NCI-H2227 (cell line): ENCODE data around the gene ZNF197.
"Not testable (repeated sequence)": the region's sequence is repeated elsewhere in the genome, so short reads cannot be mapped to it uniquely, and the experiment has no call there.

Source experiments
- DNase-seq: peaks from one replicate; lab custom pipeline; 2025; ENCODE audit not compliant: unreplicated experiment; lab: John Stamatoyannopoulos, UW

ZNF197 gene

DNA sequence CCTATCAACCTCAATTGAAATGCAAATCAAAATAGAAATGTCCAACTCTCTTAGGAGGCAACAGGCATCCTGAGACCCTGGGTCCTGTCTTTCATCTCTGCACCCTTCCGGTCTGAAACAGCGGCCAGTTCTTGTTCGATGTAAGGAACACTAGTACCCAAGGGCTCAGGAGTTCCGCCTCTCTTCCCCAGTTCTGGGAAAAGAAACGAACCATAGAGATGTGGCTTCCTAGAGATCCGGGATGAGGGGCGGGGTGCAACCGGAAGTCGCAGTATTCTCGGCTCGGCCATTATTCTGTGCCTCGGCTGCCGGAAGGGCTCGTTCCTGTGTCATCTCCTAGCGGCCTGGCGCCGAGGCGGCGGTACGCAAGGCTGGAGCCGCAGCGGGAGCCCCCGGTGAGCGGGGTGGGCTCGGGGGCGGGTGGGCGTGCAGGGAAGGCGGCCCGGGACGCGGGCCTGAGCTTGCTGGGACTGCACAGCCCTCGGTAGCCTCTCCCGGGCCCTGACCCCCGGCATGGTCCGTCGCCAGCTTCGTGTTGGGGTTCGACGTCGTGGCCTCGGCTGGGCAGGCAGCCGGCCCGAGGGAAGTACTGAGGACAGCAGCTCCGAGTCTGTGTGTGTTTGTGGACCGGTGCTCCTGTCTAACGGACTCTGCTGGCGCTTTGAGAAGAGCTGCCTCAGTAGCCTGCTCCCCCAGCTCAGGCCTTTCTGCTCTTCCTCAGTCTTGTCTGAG lies at the start of gene ZNF197:
Gene ZNF197 (plus strand): TSS at position 288 of the 732 bp plus-strand sequence. CDS start 4,119 bp downstream, outside the sequence.
- peak; percentile 82 for DNase-seq

DNA sequence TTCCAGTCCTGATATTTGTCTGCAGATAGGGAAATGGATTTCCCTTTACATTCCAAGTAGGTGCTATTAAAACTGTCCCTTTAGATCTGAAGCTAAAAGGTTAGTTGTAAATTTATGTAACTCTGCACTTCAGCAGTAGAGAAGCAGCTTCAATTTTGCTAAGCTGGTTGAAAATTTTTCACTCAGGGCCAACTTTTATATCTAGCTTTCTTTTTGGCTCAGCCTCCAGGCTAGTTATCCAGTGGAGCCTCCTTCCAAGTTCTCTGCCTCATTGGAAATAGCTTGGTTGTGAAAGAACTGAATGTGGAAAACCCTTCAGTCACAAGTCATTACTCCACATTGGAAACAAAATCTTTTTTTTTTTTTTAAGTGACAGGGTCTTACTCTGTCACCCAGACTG lies 48.2 kb upstream of the ZNF197 start:
- DNase-seq = no peak

DNA sequence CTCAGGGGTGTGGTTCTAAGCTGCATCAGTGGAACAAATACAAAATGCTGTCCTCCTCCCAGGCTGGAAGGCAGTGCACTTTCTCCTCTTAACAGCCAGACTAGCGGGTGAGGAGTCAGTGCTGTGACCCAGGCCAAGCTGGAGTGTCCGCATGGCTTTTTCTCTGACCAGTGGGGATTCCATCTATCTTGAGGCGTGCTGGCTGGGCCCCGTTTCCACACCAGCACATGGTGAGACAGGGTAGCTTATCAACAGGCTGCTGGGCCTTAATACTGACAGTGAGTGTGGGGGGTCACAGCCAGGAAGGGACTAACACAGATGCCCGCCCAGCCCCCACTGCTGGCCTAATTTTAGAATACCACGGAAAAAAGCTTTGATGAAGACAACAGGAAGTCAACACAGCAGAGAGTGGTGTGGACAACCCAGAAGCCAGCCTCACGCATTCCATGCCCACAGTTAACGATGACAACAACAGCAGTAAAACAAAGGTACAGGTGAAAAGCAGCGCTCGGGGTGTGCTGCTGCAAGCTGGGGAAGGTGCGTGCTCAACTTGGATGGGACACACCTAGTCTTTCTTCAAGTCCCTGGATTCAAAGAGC lies 47.4 kb upstream of the ZNF197 start:
- DNase-seq = not testable (repeated sequence)

DNA sequence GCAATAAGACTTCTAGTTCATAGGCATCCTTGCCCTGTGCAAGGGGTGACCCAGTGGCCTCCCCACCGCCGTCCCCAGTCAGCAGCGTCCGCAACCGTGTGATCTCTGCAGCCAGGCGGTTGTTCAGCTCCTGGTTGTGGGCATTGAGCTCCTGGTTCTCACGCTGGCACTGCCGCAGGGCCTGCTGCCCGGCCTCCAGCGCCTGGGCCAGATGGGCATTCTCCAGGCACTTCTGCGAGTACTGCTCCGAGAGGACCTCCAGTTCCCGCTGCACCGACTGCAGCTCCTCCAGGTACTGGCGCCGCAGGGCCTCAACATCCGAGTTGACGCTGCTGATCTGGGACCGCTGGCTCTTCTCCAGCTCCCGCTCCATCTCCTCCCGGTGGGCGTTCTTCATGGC lies 46.5 kb upstream of the ZNF197 start:
- DNase-seq = not testable (repeated sequence)

DNA sequence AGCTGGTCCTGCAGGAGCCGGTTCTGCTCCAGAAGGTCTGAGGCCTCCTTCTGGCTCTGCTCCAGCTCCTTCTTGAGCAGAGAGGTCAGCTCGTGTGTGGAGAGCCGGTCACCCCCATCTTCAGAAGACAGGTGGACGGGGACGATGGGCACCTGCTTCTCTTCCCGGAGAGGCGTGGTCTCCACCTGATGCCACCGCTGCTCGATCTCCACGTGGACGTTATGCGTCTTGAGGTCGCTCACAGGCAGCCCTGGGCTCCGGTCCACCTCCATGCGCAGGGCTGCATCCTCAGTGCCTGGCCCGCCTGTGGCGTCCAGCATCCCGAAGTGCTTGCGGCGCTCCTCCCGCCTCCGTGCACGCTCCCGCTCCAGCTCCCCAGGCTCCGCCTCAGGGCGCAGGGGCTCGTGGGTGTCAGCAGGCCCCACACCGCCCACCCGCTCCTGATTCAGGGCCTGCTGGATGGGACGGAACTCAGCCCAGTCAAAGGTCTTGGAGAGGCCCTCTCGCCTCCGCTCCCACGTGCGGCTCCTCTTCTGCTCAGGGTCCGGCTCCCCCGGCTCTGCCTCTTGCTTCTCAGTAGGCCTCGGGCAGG lies 45.8 kb upstream of the ZNF197 start:
- DNase-seq = not testable (repeated sequence)

DNA sequence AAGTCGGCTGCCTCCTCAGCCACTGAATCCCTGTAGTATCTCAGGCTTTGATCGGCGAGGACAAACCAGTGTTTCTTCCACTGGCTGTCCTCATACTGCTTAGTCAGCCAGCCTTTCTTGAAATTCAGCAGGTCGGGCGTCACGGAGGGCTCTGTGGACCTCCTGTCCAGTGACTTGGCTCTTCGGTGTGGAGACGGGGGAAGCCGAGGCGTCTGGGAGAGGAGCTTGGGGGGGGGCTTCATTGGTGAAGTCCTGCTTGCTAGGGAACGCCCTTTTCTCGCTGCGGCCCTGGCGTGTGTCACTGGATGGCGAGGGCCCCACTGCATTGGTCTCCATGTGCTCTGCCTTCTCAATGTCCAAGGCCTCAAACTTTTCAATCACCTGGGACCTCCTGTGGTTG lies 45.1 kb upstream of the ZNF197 start:
- DNase-seq = not testable (repeated sequence)

DNA sequence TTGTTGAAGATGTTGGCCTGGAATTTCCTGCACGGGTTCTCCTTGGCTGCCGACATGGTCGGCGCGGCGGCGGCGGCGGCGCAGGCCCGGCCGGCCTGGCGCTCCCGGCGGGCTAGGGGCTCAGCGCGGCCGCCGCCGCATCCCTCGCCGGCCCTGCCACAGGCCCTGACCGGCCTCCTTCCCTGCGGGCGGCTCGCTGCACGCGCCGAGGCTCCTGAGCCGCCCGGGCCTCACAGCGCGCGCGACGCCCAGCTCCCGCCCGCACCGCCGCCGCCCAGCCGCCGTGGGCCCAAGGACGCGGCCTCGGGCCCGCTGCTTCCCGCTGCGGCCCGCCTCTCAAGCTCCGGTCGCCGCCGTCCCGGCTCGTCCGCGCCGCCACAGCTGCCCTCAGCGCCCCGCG lies 43.9 kb upstream of the ZNF197 start:
- not testable (repeated sequence) for DNase-seq

DNA sequence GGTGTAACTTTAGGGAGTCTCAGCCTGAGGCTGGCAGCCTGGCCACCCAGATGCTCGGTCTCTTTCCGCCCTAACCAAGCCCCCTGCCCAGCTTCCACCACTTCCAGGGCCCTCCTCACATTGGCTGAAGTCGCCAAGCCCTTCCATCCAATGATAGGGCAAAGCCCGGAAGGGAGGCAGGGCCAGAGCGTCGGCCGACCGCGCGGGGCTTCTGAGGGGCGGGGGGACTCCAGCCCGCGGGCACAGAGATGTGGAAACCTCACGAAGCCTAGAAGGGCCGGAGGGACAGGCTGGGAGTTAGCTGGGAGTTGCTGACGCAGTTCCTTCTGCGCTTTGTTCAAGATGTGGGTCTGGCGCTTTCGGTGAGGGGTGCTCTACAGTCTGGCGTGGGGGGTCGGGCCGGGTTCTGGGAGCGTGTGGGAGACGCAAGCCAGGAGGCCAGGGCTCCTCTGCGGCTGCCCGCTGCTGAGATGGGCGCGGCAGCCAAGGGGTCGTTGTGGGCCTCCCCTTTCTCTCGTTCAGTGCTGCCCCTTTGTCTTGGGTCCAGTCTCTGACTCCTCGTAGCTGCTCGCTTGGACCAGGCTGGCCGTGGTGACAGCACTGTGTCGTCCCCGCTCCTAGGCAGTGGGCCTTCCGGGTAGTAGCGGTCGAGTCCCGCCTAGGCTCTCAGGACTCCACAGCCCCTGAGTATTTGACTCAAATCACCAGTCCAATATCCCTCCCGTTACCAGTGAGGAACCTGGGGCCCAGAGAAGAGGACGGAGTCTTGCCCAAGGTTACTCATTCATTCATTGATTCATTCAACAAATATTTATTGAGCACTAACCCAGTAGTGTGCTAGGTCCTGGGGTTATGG lies 40.0 kb upstream of the ZNF197 start, which contains the start of gene ZNF660:
Gene ZNF660 (plus strand): TSS at position 319 of the 856 bp plus-strand sequence. CDS start 9,230 bp downstream, outside the sequence.
- DNase-seq = peak; percentile 93

DNA sequence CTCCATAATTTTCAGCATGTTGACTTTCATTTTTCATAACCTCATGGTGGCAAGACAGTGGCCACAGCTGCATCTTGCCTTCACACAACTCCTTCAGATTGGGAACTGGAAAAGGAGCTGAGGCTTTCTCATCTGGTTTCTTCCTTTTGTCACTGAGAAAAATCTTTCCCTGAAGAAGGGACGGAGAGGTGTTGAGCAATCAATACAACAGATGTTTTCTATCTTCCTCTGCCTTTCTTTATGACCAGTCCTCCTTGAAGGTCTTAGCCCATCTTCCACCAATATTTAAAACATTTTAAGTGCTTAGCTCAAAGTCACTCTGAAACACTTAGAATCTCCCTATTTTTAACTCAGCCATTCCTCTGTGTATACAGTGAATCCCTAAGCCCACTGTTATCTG lies 28.2 kb upstream of the ZNF197 start:
- no peak for DNase-seq

DNA sequence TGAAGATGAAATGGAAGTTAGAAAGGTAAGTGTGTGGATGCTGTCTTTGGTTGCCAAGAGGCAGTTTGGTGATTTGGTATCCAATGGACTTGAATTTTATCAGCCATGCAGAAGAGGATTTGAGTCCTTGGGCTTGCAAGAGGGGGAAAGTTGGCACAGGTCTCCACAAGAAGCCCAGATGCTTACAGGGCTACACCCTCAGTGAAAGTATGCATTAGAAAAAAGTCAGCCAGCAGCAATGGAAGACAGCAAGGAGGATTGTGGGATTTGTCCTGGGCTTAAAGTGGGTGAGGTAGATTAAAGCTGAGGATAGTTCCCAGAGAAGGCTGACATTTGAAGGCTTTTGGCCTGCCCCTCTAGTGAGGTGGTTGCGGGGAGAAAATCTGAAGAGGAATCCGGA lies 23.1 kb upstream of the ZNF197 start:
- no peak for DNase-seq

DNA sequence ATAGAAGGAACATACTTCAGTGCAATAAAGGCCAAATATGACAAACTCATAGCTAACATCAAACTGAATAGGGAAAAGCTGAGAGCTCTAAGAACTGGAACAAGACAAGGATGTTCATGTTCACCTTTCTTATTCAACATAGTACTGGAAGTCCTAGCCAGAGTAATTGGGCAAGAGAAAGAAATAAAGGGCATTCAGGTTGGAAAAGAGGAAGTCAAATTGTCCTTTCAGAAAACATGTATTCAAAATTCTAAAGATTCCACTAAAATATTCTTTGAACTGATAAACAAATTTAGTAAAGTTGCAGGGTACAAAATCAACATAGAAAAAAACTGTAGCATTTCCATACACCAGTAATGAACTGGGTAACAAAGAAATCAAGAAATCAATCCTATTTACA lies 12.2 kb upstream of the ZNF197 start:
- DNase-seq = no peak

DNA sequence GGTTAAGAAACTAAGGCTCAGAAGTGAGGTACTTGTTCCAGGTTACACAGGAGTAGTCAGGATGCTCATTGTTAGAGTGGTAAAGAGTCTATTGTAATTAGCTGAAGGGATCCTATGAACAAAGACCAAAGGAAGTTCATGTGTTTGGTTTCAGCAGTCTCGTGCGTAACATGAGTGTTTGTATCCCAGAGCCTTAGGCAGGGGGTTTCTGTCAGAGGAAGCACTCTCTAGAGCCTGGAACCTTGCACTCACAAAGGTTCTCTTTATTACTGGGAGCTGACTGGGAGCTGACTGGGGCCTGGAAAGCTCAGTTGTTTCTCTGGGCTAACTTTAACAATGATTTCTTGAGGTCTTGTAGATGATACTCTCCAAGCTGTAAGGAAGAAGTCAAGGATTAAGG lies 3.9 kb downstream of the ZNF197 start:
- DNase-seq = no peak

DNA sequence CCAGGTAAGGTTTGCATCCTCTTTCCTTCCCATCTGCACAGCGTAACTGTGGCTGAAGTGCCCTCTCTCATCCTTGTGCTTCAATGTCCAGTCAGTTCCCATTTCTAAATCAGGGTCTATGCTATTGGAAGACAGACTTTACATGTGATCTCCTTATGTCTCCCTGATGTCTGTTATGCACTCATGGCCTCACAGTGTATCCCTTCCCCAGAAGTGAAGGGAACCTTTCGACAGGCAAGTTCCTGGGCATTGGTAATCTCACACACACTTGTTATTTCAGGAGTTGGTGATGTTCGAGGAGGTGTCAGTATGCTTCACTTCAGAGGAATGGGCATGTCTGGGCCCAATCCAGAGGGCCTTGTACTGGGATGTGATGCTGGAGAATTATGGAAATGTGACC lies 7.4 kb downstream of the ZNF197 start:
- DNase-seq = no peak

DNA sequence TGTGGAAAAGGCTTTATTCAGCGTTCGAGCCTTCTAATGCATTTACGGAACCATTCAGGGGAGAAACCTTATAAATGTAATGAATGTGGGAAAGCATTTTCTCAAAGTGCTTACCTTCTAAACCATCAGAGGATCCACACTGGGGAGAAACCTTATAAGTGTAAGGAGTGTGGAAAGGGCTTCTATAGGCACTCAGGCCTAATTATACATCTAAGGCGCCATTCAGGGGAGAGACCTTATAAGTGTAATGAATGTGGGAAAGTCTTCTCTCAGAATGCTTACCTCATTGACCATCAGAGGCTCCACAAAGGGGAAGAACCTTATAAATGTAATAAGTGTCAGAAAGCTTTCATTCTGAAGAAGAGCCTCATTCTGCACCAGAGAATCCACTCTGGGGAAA lies 17.5 kb downstream of the ZNF197 start:
- no peak for DNase-seq

DNA sequence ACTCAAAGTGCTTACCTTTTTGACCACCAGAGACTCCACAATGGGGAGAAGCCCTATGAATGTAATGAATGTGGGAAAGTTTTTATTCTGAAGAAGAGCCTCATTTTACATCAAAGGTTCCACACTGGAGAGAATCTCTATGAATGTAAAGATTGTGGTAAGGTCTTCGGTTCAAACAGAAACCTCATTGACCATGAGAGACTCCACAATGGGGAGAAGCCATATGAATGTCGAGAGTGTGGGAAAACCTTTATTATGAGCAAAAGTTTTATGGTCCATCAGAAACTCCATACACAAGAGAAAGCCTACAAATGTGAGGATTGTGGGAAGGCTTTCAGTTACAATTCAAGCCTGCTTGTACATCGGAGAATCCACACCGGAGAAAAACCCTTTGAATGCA lies 18.2 kb downstream of the ZNF197 start:
- DNase-seq = no peak

DNA sequence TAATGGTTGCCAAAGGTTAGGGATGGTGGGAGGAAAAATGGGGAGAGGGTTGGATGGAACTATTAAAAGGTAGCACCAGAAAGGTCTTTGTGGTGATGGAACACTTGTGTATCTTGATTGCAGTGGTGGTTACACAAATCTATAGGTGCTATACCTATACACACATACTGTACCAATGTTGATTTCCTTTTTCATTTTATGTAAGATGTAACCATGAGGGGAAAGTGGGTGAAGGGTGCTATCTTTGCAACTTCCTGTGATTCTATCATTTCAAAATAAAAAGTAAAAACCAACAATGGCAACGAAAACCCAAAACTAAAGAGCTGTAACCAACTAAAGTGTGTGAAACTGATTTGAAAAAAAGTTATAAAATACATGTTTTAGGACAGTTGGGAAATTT lies 22.9 kb downstream of the ZNF197 start:
- DNase-seq = no peak

DNA sequence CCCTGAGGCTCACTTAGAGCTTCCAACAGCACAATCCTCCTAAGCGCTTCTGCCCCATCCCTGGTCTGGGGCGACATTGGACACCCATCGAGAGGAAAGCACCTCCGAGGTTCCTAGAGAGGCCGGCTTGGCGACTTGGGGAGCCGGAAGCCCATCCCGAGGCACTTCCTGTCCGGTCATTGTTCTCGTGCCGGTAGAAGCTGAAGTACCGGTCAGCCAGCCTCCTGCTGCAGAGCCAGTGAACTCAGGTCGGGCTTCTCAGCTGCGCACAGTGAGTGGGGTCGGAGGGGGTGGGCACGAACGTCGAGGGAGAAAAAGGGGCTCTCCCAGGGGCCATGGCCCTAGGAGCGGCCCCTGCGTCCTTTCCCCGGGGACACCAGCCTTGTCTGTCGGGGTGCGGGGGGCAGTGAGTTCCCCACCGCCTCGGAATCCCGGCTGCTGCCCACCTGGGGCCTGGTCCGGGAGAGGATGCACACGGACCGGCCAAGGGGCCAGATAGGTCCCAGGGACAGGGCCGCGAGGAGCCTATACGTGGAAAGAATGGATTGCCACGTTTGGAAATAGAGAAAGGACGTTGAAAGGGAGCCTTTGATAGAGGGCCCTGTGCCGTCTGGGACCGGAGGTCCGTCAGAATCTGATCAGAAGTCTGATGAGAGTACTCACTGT lies 23.9 kb downstream of the ZNF197 start, which contains the start of gene ZNF35:
Gene ZNF35 (plus strand): TSS at position 169 of the 666 bp plus-strand sequence. CDS start 2,336 bp downstream, outside the sequence.
- peak; percentile 90 for DNase-seq

DNA sequence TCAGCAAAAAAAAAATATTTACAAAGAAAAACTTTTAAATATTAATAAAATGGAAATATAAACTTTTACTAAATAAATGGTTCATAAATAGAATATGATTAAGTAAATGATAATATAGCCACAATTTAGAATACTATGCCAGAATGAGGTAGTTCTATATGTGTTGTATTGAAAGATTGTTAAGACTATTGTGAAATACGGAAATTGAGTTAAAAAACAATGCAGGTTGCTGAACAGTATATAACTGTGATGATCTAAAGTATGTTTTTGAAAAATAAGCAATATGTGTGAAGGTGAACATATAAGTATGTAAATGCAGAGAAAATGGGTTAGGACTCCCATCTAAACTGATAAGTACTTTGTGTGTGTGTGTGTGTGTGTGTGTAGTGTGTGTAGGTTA lies 24.9 kb downstream of the ZNF197 start:
- DNase-seq = no peak

DNA sequence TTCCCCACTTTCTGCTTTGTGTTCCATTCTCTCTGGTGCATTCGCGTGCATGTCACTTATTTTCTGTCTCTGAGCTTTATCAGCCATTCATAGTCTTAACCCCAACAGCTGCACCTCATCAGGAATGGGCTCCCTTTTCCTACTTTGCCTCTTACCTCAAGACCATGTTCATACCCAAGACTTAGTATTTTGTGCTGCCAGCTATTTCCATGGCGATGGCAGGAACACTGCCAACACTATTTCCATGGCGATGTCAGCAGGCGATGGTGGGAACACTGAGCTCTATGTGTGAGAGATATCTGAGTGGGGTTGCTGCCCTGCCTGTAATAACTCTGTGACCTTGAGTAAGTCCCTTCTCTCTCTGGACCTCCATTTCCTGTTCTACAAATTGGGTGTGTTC lies 29.2 kb downstream of the ZNF197 start:
- DNase-seq = no peak

DNA sequence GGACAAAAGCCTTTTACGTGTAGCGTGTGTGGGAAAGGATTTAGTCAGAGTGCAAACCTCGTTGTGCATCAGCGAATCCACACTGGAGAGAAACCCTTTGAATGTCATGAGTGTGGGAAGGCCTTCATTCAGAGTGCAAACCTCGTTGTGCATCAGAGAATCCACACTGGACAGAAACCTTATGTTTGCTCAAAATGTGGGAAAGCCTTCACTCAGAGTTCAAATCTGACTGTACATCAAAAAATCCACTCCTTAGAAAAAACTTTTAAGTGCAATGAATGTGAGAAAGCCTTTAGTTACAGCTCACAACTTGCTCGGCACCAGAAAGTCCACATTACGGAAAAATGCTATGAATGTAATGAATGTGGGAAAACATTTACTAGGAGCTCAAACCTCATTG lies 34.2 kb downstream of the ZNF197 start:
- no peak for DNase-seq

DNA sequence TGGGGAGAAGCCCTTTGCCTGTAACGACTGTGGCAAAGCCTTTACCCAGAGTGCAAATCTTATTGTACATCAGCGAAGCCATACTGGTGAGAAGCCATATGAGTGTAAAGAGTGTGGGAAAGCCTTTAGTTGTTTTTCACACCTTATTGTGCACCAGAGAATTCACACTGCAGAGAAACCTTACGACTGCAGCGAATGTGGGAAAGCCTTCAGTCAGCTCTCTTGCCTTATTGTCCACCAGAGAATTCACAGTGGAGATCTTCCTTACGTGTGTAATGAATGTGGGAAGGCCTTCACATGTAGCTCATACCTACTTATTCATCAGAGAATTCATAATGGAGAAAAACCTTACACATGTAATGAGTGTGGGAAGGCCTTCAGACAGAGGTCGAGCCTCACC lies 34.6 kb downstream of the ZNF197 start:
- no peak for DNase-seq
